Kasumi-1 (cell line): ENCODE measurements around the gene LIN37.
"Not testable (repeated sequence)": the region's sequence is repeated elsewhere in the genome, so short reads cannot be mapped to it uniquely, and the experiment has no call there.

ENCODE experiments used
- DNase-seq, 2 experiments: peaks; one replicate each; lab custom pipeline; 2025; lab: John Stamatoyannopoulos, UW

The LIN37 gene

GRCh38 chr19:35719402-35720162 lies 28.8 kb upstream of the LIN37 start:
- no peak for DNase-seq

DNA sequence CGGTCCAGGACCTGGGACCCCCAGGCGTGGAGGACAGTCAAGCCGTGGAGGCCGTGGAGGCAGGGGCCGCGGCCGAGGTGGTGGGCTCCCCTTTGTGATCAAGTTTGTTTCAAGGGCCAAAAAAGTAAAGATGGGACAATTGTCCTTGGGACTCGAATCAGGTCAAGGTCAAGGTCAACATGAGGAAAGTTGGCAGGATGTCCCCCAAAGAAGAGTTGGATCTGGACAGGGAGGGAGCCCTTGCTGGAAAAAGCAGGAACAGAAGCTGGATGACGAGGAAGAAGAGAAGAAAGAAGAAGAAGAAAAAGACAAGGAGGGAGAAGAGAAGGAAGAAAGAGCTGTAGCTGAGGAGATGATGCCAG lies 28.2 kb upstream of the LIN37 start:
- no peak for DNase-seq

DNA sequence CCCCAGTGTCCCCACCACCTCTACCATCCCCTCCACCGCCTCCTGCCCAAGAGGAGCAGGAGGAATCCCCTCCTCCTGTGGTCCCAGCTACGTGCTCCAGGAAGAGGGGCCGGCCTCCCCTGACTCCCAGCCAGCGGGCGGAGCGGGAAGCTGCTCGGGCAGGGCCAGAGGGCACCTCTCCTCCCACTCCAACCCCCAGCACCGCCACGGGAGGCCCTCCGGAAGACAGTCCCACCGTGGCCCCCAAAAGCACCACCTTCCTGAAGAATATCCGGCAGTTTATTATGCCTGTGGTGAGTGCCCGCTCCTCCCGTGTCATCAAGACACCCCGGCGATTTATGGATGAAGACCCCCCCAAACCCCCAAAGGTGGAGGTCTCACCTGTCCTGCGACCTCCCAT lies 27.7 kb upstream of the LIN37 start:
- DNase-seq = no peak

DNA sequence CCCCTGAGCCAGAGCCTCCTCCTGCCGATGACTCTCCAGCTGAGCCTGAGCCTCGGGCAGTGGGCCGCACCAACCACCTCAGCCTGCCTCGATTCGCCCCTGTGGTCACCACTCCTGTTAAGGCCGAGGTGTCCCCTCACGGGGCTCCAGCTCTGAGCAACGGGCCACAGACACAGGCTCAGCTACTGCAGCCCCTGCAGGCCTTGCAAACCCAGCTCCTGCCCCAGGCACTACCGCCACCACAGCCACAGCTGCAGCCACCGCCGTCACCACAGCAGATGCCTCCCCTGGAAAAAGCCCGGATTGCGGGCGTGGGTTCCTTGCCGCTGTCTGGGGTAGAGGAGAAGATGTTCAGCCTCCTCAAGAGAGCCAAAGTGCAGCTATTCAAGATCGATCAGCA lies 27.0 kb upstream of the LIN37 start:
- no peak for DNase-seq

- DNase-seq = no peak
Measured at GRCh38 chr19:35722461-35722860, 25.9 kb upstream of the LIN37 start.

DNA sequence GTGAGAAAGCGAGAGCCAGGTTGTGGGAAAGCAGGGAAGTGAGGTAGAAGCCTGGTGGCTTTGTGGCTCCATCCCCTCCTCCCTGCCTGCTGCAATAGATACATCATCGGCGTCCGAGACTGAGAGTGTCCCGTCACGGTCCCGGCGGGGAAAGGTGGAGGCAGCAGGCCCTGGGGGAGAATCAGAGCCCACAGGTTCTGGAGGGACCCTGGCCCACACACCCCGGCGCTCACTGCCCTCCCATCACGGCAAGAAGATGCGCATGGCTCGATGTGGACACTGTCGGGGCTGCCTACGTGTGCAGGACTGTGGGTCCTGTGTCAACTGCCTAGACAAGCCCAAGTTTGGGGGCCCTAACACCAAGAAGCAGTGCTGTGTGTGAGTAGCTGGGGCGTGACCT lies 25.5 kb upstream of the LIN37 start:
- no peak for DNase-seq

- no peak for DNase-seq
Measured at GRCh38 chr19:35723671-35724070, 24.7 kb upstream of the LIN37 start.

- not testable (repeated sequence) for DNase-seq
Measured at GRCh38 chr19:35724132-35724531, 24.2 kb upstream of the LIN37 start.

DNA sequence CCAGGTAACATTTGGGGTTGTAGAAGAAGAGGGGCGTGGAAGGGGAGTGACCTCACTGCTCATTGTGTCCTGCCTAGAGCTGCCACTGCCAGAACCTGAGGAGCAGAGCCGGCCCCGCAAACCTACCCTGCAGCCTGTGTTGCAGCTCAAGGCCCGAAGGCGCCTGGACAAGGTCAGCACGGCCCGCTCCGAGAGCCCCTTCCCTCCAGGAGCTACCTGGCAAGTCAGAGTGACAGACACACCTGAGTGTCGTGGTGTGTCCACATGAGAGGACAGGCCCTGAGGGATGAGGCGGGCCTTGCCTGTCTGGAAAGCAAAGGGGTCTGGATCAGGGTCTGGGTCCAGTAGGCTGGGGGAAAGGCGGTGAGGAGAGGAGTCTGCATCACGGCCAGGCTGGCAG lies 23.8 kb upstream of the LIN37 start:
- no peak for DNase-seq

DNA sequence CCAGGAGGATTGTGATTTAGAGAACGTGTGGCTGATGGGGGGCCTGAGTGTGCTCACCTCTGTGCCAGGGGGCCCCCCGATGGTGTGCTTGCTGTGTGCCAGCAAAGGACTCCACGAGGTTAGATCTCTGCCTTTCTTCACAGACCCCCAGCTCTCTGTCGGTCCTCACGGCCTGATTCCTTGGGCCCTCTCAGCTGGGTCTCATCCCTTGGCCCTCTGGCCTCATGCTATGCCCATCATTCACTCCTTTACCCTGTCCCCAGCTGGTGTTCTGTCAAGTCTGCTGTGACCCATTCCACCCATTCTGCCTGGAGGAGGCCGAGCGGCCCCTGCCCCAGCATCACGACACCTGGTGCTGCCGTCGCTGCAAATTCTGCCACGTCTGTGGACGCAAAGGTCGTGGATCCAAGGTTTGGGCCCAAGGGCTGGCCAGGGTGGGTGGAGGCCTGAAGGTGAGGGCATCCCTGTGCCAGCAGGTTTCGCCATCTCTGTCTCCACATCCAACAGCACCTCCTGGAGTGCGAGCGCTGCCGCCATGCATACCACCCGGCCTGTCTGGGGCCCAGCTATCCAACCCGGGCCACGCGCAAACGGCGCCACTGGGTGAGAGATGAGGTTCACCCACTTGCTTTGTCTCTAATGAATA lies 23.0 kb upstream of the LIN37 start:
- DNase-seq = no peak

DNA sequence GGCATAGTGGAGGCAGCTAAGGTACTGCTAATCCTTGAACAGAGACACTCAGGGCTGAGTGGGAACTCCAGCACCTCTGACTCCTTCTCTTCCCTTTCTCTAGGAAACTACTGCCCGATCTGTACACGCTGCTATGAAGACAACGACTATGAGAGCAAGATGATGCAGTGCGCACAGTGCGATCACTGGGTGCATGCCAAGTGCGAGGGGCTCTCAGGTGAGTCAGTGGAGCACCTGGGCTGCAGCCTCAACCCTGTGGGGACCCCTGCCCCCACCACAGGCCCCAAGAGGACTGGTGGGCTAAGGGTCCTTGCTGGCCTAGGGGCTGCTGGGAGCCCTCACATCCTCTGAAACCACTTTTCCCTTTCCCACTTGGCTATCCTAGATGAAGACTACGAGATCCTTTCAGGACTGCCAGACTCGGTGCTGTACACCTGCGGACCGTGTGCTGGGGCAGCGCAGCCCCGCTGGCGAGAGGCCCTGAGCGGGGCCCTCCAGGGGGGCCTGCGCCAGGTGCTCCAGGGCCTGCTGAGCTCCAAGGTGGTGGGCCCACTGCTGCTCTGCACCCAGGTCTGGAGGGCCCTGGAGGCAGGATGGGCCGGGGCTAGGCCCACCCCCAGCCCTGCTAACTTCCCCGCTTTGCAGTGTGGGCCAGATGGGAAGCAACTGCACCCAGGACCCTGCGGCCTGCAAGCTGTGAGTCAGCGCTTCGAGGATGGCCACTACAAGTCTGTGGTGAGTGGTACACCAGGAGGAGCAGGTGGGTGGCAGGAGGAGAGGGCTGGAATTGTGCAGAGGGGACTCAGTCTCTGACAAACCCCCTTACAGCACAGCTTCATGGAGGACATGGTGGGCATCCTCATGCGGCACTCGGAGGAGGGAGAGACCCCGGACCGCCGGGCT lies 21.1 kb upstream of the LIN37 start:
- no peak for DNase-seq

DNA sequence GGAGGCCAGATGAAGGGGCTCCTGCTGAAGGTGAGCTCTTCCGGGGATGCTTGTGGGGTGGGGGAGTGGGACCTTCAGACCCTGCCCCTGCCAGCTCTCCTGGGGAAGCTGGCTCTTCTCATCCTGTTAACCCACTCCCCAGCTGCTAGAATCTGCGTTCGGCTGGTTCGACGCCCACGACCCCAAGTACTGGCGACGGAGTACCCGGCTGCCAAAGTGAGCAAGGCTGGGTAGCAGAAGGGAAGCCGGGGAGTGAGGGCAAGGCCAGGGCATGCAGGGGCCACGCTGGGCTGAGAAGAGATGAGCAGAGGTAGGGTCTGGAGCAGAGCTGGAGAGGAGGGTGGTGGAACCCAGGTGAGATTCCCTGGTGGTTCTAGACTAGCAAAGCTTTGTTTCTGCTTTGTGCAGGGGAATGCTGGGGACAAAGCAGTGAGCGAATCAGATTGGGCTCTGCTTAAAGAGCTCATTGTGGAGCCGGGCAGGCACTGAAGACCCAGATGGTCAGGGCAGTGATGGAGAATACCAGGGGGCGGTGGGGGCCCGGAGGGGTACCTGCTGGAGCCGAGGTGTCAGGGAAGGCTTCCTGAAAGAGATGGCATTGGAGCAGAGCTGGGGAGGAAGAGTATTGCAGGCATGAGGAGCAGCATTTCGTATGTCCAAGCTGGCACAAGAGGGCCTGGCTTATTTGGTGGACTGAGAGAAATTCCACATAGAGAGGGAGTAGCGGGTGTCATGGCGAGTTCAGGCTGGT lies 20.2 kb upstream of the LIN37 start:
- DNase-seq = no peak

DNA sequence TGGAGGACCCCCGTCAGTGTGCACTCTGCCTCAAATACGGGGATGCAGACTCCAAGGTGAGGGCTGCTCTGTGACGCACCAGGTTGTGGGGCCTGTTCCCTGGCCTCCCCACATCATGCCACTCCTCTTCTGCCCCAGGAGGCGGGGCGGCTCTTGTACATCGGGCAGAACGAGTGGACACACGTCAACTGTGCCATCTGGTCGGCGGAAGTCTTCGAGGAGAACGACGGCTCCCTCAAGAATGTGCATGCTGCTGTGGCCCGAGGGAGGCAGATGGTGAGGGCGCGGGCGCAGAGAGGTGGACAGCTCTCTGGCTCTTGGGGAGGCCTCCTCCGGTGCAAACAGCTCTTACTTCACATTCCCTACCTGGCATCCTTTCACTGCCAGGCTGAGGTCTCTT lies 19.4 kb upstream of the LIN37 start:
- no peak for DNase-seq

DNA sequence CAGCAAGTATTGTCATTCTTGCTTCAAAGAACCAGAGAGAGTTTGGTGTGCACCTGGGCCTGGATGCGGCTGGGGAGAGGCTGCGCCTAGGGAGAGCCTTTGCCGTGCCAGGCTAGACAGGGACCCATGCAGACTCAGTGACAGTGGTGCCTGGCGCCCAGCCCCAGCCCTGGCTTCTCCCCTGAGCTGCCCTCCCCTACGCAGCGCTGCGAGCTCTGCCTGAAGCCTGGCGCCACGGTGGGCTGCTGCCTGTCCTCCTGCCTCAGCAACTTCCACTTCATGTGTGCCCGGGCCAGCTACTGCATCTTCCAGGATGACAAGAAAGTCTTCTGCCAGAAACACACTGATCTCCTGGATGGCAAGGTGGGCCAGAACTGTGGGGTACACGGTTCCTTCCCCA lies 18.6 kb upstream of the LIN37 start:
- DNase-seq = no peak

GRCh38 chr19:35730326-35730725 lies 18.1 kb upstream of the LIN37 start:
- no peak for DNase-seq

DNA sequence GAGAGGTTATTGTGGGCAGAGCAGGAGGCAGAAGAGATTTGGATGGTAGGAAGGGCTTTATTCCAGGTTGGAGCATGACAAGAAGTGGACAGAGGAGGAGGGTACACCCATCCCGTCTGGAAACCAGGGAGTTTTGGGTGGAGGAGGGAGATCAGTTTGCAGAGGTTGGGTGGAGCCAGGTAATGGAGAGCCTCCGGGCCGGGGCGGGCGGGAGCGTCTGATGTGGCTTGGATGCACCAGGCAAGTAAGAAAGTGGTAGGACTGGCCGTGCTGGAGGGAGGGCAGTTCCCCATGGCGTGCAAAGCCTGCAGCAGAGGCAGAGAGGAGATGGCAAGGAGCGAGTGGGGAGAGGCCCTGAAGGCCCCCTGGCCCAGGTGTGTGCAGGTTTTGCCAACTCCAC lies 17.0 kb upstream of the LIN37 start:
- no peak for DNase-seq

DNA sequence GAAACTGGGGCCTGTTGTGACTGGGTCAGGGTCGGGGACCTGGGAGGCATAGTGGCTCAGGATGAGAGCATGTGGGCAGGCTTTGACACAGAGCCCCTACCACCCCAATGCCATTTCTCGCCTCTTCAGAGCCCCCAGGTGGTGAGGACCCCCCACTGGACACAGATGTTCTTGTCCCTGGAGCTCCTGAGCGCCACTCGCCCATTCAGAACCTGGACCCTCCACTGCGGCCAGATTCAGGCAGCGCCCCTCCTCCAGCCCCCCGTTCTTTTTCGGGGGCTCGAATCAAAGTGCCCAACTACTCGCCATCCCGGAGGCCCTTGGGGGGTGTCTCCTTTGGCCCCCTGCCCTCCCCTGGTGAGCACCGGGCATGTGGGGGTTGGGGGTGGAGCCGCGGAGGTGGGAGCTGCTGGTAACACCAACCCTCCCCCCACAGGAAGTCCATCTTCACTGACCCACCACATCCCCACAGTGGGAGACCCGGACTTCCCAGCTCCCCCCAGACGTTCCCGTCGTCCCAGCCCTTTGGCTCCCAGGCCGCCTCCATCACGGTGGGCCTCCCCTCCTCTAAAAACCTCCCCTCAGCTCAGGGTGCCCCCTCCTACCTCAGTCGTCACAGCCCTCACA lies 16.5 kb upstream of the LIN37 start:
- DNase-seq = no peak

GRCh38 chr19:35732540-35733179 lies 15.7 kb upstream of the LIN37 start:
- DNase-seq = no peak

- DNase-seq = no peak
Measured at GRCh38 chr19:35733180-35734125, 14.9 kb upstream of the LIN37 start.

GRCh38 chr19:35734273-35734672 lies 14.1 kb upstream of the LIN37 start:
- DNase-seq = no peak
